Gastroesophageal sphincter (tissue), 3 donors: ENCODE measurements around the gene SPON1.

Experiments
- CTCF ChIP-seq, 4 experiments: fragments of 200-600 bp in 2 of 4; fragments of 450-650 bp in 2 of 4; sonication (generic) in 1 of 4; IDR thresholded peaks; one replicate each; pipeline ENCODE4 v1.5.1; 2017 to 2019; ENCODE audit warnings: antibody characterized with exemption in 4 of 4, mild to moderate bottlenecking in 2 of 4, moderate library complexity in 2 of 4
- EP300 ChIP-seq: sonication (generic); formaldehyde crosslinking; IDR thresholded peaks from one replicate; pipeline ENCODE4 v1.6.1; 2017; ENCODE audit warnings: antibody characterized with exemption, mild to moderate bottlenecking
- POLR2A ChIP-seq, 2 donors: fragments of 450-650 bp; IDR thresholded peaks; one replicate each; pipeline ENCODE4 v1.6.1; 2017; ENCODE audit warnings: antibody characterized with exemption in 2 of 2, mild to moderate bottlenecking in 2 of 2, moderate library complexity in 1 of 2
- POLR2AphosphoS5 ChIP-seq: sonication (generic); formaldehyde crosslinking; IDR thresholded peaks from one replicate; pipeline ENCODE4 v1.6.1; 2017; ENCODE audit warnings: antibody characterized with exemption

GRCh38 chr11:14101388-14101787, 138.9 kb downstream of the SPON1 start:
- TF ChIP-seq POLR2A (IDR thresholded peaks at IDR 0.05) (no peak), CTCF (IDR thresholded peaks at IDR 0.05) (no peak), POLR2AphosphoS5 (no peak), EP300 (no peak)
